ENCODE measurements around the gene EVA1B.

- TF ChIP-seq CTCF (IDR thresholded peaks at IDR 0.05), result no peak
- no peak for TF ChIP-seq POLR2AphosphoS5 (IDR thresholded peaks at IDR 0.05)
Observed at GRCh38 chr1:36339615-36340014, 16.2 kb upstream of the EVA1B start.

All from gastroesophageal sphincter (tissue), 3 donors.